ENCODE measurements around the gene THSD4.

GRCh38 chr15:71386448-71387236 lies 271.4 kb downstream of the THSD4 start:
- TF ChIP-seq CTCF (conservative IDR thresholded peaks at IDR 0.05; ENCODE audit: low read depth, low read length) (peak; percentile 58; the same call in 1 of the 2 replicates), EZH2 (IDR thresholded peaks at IDR 0.05; ENCODE audit: low read length, unreplicated experiment) (no peak)
